CD8-positive, alpha-beta memory T cell (primary cell): ENCODE results near the gene MACC1. TPM values are rescaled to one million over a fixed set of nuclear protein-coding genes. Genes with fewer than 3 reads are reported as not detected.

Source experiments
- CTCF ChIA-PET: fragments of 350-600 bp; sonication (Branson Sonifier 250); formaldehyde crosslinking; loops from one replicate; lab custom pipeline; 2021; ENCODE audit warnings: antibody characterized with exemption; lab: Charles Lee
- POLR2A ChIA-PET: fragments of 350-600 bp; sonication (Branson Sonifier 250); formaldehyde crosslinking; loops from one replicate; lab custom pipeline; 2021; ENCODE audit warnings: antibody characterized with exemption; lab: Charles Lee
- DNase-seq, 5 donors: peaks; one replicate each; pipeline versions ENCODE4 v3.0.0 to v3.0.0-alpha.2; 2020 to 2022; ENCODE audit warnings: mixed read lengths in 1 of 5
- H3K27ac ChIP-seq: one replicate; pipeline ENCODE4 v1.7.0; 2013; ENCODE audit warnings: low read depth, mild to moderate bottlenecking, low read length, moderate library complexity
- H3K27me3 ChIP-seq: 2 replicates; pipeline ENCODE4 v1.7.0; 2013; ENCODE audit warnings: low read length, mild to moderate bottlenecking; ENCODE audit not compliant: insufficient read depth, poor library complexity, severe bottlenecking
- H3K36me3 ChIP-seq: 2 replicates; pipeline ENCODE4 v1.7.0; 2013; ENCODE audit warnings: mild to moderate bottlenecking, low read length, moderate library complexity; ENCODE audit not compliant: insufficient read depth
- H3K4me1 ChIP-seq: 2 replicates; pipeline ENCODE4 v1.7.0; 2013; ENCODE audit warnings: mild to moderate bottlenecking, low read length, moderate library complexity; ENCODE audit not compliant: insufficient read depth
- H3K4me3 ChIP-seq: 2 replicates; pipeline ENCODE4 v1.7.0; 2013; ENCODE audit warnings: mild to moderate bottlenecking, low read length
- H3K9me3 ChIP-seq: 2 replicates; pipeline ENCODE4 v1.7.0; 2013; ENCODE audit warnings: mild to moderate bottlenecking, low read length
- H3K27ac Mint-ChIP-seq, 8 donors: one replicate each; pipeline ENCODE4 v1.8.0; 2020 to 2021; ENCODE audit warnings: mixed read lengths in 8 of 8, mild to moderate bottlenecking in 6 of 8, inconsistent platforms in 3 of 8, moderate library complexity in 3 of 8
- H3K27me3 Mint-ChIP-seq, 2 donors: one replicate each; pipeline ENCODE4 v1.8.0; 2020 to 2021; ENCODE audit warnings: mixed read lengths in 2 of 2, mild to moderate bottlenecking in 1 of 2, moderate library complexity in 1 of 2
- H3K36me3 Mint-ChIP-seq, 3 donors: one replicate each; pipeline ENCODE4 v1.8.0; 2020 to 2021; ENCODE audit warnings: mixed read lengths in 3 of 3, inconsistent platforms in 1 of 3, mild to moderate bottlenecking in 1 of 3
- H3K4me1 Mint-ChIP-seq, 3 donors: one replicate each; pipeline ENCODE4 v1.8.0; 2020 to 2021; ENCODE audit warnings: mixed read lengths in 3 of 3, inconsistent platforms in 1 of 3, mild to moderate bottlenecking in 1 of 3
- H3K4me3 Mint-ChIP-seq, 7 donors: one replicate each; pipeline ENCODE4 v1.8.0; 2020 to 2021; ENCODE audit warnings: mixed read lengths in 7 of 7, mild to moderate bottlenecking in 6 of 7, moderate library complexity in 4 of 7, inconsistent platforms in 2 of 7
- H3K9me3 Mint-ChIP-seq, 5 donors: one replicate each; pipeline ENCODE4 v1.8.0; 2020 to 2022; ENCODE audit warnings: mixed read lengths in 5 of 5, mild to moderate bottlenecking in 3 of 5, moderate library complexity in 2 of 5, inconsistent platforms in 1 of 5
- polyA plus RNA-seq: library from polyadenylated mRNA; unstranded; fragments of 300-500 nt; fragmentation: Illumina TruSeq; gene quantifications from one replicate; pipeline ENCODE4 v1.2.3, GENCODE V29; 2021
- total RNA-seq, 2 experiments: library from RNA; stranded (reverse); gene quantifications; one replicate each; pipeline ENCODE4 v1.2.3, GENCODE V29; 2021

MACC1 gene
- total and polyA plus RNA-seq, 3 experiments from 2014 or later: 0.08 to 0.86 (median 0.37) TPM

DNA sequence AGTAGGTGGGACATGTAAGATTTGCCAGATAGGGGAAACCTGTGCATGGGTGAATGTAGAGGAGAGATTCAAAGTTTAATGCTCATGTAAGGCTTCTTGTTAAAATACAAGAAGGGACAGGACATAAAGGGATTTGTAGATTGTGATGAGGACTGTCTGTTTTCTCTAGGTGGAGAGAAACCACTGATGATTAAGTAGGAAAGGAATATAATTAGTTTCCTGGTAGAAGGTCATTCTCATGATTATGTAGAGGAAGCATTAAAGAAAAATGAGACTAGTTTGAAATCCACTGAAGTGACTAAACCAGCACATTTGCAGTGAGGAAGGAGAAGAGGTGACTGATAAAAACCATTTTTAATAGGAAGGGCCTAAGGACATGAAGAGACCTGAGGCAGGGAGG is 19.6 kb upstream of the MACC1 start:
- Mint-ChIP-seq H3K9me3 (no peaks in the 10 kb centered on the region), H3K4me3 (no peak overlapping the region), H3K27me3 (peaks cover 0 to 2% of the 10 kb centered on the region in 2 donors), H3K27ac (no peak overlapping the region), H3K4me1 (peaks cover 2 to 6% (median 5%) of the 10 kb centered on the region in 3 donors), H3K36me3 (no peaks in the 10 kb centered on the region)
- Histone ChIP-seq H3K36me3 (no peaks in the 10 kb centered on the region), H3K4me3 (no peak overlapping the region), H3K9me3 (no peaks in the 10 kb centered on the region), H3K27ac (no peak overlapping the region), H3K4me1 (no peaks in the 10 kb centered on the region), H3K27me3 (no peaks in the 10 kb centered on the region)
- ChIA-PET CTCF (no interaction called here), POLR2A (no interaction called here)
- DNase-seq: no peak

- H3K27ac ChIP-seq: no peak overlapping the region
- ChIA-PET CTCF (no interaction called here), POLR2A (no interaction called here)
- H3K4me3 ChIP-seq: no peak overlapping the region
- no peaks in the 10 kb centered on the region for H3K4me1 ChIP-seq
- H3K4me3 Mint-ChIP-seq: no peak overlapping the region
- H3K36me3 Mint-ChIP-seq: no peaks in the 10 kb centered on the region
- DNase-seq: no peak
- H3K4me1 Mint-ChIP-seq: peaks cover 2 to 6% (median 5%) of the 10 kb centered on the region in 3 donors
- no peaks in the 10 kb centered on the region for H3K27me3 ChIP-seq
- no peak overlapping the region for H3K27ac Mint-ChIP-seq
- H3K9me3 ChIP-seq: no peaks in the 10 kb centered on the region
- H3K36me3 ChIP-seq: no peaks in the 10 kb centered on the region
- no peaks in the 10 kb centered on the region for H3K9me3 Mint-ChIP-seq
- peaks cover 0 to 2% of the 10 kb centered on the region in 2 donors for H3K27me3 Mint-ChIP-seq
Observed at GRCh38 chr7:20236043-20236442, 18.9 kb upstream of the MACC1 start.

DNA sequence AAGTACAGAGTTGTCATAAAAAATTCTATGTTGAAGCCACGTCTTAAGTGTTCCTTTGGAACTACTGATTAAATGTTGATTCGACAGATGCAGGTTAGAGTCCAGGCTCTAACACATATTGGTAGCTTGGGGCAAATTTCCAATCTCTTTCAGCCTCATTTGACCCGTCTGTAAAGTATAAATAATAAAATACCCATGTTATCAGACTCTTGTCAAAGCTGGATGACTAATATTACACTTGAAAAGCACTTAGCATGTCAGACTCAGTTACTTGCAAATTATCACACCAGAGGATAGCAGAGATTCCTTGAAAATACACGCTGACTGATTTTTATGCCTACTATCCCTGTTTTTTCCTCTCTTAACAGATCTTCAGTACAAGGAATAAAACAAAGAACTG is 18.1 kb upstream of the MACC1 start:
- DNase-seq: no peak
- ChIA-PET CTCF (no interaction called here), POLR2A (no interaction called here)
- Histone ChIP-seq H3K4me1 (no peaks in the 10 kb centered on the region), H3K36me3 (no peaks in the 10 kb centered on the region), H3K27me3 (no peaks in the 10 kb centered on the region), H3K9me3 (no peaks in the 10 kb centered on the region), H3K27ac (no peak overlapping the region), H3K4me3 (no peak overlapping the region)
- H3K27ac Mint-ChIP-seq: no peak overlapping the region
- peaks cover 0 to 2% of the 10 kb centered on the region in 2 donors for H3K27me3 Mint-ChIP-seq
- H3K4me3 Mint-ChIP-seq: no peak overlapping the region
- no peaks in the 10 kb centered on the region for H3K36me3 Mint-ChIP-seq
- peaks cover 2 to 6% (median 5%) of the 10 kb centered on the region in 3 donors for H3K4me1 Mint-ChIP-seq
- no peaks in the 10 kb centered on the region for H3K9me3 Mint-ChIP-seq

DNA sequence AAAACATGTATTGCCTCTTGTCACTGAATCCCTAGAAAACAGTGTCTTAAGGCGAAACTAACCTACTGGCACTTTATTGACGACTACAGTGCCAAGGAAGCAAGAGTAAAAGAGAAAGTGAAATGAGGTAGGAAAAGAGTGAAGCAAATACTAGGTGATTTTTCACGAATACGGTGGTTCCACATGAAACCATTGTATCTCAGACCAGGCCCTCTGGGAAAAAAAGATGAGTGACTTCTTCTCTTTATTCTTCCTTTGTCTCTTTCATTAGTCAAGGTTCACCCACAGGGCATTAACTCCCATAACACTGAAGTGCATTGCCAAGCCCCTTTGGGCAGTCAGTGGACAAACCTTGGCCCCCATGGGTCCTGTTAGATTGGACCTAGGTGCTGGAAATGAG is 16.2 kb upstream of the MACC1 start:
- Histone ChIP-seq H3K36me3 (no peaks in the 10 kb centered on the region), H3K27ac (no peak overlapping the region), H3K27me3 (no peaks in the 10 kb centered on the region), H3K4me3 (no peak overlapping the region), H3K4me1 (no peaks in the 10 kb centered on the region), H3K9me3 (no peaks in the 10 kb centered on the region)
- no peak for DNase-seq
- H3K27ac Mint-ChIP-seq: no peak overlapping the region
- ChIA-PET POLR2A (no interaction called here), CTCF (no interaction called here)
- H3K36me3 Mint-ChIP-seq: no peaks in the 10 kb centered on the region
- peaks cover 0 to 2% (median under 1%) of the 10 kb centered on the region in 3 donors for H3K4me1 Mint-ChIP-seq
- H3K9me3 Mint-ChIP-seq: no peaks in the 10 kb centered on the region
- H3K4me3 Mint-ChIP-seq: no peak overlapping the region
- H3K27me3 Mint-ChIP-seq: peaks cover 0 to 2% of the 10 kb centered on the region in 2 donors

GRCh38 chr7:20232848-20233247 is 15.7 kb upstream of the MACC1 start:
- H3K36me3 Mint-ChIP-seq: no peaks in the 10 kb centered on the region

DNA sequence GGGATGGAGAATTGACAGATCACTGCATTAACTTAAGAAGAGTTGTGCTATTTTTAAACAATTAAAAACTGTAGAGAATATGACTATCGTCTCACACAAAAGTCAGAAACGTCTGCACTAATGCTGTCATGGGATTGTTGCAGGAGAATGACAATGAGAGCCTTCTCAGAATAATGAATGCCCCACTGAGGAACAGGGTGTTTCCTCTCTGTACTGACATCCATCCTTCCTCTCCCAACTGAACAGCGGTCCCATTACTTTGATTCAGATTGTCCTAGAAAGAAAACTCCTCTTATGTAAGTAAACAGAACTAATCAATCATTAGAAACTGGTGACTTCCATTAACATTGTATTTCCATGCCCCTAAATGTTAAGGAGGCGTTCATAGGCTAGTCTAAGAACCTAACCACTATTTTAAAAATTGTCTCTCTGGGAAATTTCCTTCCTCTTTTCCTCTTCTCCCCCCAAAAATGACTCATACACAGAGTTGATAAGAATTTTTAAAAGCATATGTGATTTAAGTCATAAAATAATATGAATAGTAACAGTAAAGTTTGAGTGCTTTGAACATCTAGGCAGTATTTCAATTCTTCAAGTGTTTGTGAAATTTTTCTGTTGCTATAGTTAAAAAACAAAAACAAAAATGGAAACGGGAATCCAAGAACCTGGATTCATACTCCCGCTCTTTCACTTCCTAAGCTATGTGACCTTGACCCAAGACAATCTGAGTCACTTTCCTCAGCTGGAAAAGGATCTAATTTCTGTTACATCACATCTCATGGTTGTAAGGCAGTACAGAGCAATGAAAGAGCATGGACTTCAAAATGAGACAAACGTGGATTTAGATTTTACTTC is 12.7 kb upstream of the MACC1 start:
- no peak overlapping the region for H3K4me3 Mint-ChIP-seq
- H3K4me3 ChIP-seq: no peak overlapping the region
- no peak overlapping the region for H3K27ac ChIP-seq
- no peaks in the 10 kb centered on the region for H3K9me3 ChIP-seq
- no peaks in the 10 kb centered on the region for H3K4me1 Mint-ChIP-seq
- H3K9me3 Mint-ChIP-seq: peaks cover 0 to 4% (median 2%) of the 10 kb centered on the region in 5 donors
- ChIA-PET CTCF (no interaction called here), POLR2A (no interaction called here)
- no peaks in the 10 kb centered on the region for H3K27me3 Mint-ChIP-seq
- no peaks in the 10 kb centered on the region for H3K36me3 ChIP-seq
- H3K27ac Mint-ChIP-seq: no peak overlapping the region
- H3K27me3 ChIP-seq: no peaks in the 10 kb centered on the region
- no peaks in the 10 kb centered on the region for H3K4me1 ChIP-seq
- no peak for DNase-seq
- H3K36me3 Mint-ChIP-seq: peaks cover 0 to 1% (median 0%) of the 10 kb centered on the region in 3 donors

More at GRCh38 chr7:20232848-20233247, 15.7 kb upstream of the MACC1 start:
- Histone ChIP-seq H3K27ac (no peak overlapping the region), H3K4me3 (no peak overlapping the region), H3K36me3 (no peaks in the 10 kb centered on the region), H3K9me3 (no peaks in the 10 kb centered on the region), H3K4me1 (no peaks in the 10 kb centered on the region), H3K27me3 (no peaks in the 10 kb centered on the region)
- no peaks in the 10 kb centered on the region for H3K4me1 Mint-ChIP-seq
- H3K9me3 Mint-ChIP-seq: no peaks in the 10 kb centered on the region
- no peak for DNase-seq
- ChIA-PET CTCF (no interaction called here), POLR2A (no interaction called here)
- peaks cover 0 to 2% of the 10 kb centered on the region in 2 donors for H3K27me3 Mint-ChIP-seq
- no peak overlapping the region for H3K4me3 Mint-ChIP-seq
- no peak overlapping the region for H3K27ac Mint-ChIP-seq

GRCh38 chr7:20229081-20229480 is 11.9 kb upstream of the MACC1 start:
- ChIA-PET CTCF (no interaction called here), POLR2A (no interaction called here)
- H3K4me3 ChIP-seq: no peak overlapping the region
- no peaks in the 10 kb centered on the region for H3K36me3 ChIP-seq
- no peaks in the 10 kb centered on the region for H3K27me3 ChIP-seq
- Mint-ChIP-seq H3K36me3 (peaks cover 0 to 2% (median 0%) of the 10 kb centered on the region in 3 donors), H3K9me3 (peaks cover 0 to 4% (median 2%) of the 10 kb centered on the region in 5 donors), H3K27ac (no peak overlapping the region), H3K27me3 (no peaks in the 10 kb centered on the region), H3K4me3 (no peak overlapping the region), H3K4me1 (no peaks in the 10 kb centered on the region)
- no peaks in the 10 kb centered on the region for H3K4me1 ChIP-seq
- H3K27ac ChIP-seq: no peak overlapping the region
- DNase-seq: no peak
- no peaks in the 10 kb centered on the region for H3K9me3 ChIP-seq

DNA sequence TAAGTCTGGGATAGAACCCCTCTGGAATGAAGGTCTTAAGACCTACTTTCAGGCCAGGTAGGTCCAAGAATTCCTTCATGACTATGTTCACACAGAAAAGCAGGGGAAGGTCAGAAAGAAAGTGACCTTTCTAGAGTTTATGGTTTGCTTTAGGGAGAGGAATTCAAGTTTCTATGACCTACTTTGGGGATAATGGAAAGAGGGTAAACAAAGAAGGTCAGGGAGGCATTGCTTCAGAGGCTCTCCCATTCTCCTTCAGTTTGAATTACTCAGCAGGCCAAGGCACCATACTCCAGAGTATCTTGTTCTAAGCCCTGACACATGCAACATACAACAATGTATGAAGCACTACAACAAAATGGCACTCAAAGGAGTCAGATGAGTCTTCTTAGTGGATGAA is 11.5 kb upstream of the MACC1 start:
- Histone ChIP-seq H3K36me3 (no peaks in the 10 kb centered on the region), H3K9me3 (no peaks in the 10 kb centered on the region), H3K27me3 (no peaks in the 10 kb centered on the region), H3K27ac (no peak overlapping the region), H3K4me1 (no peaks in the 10 kb centered on the region), H3K4me3 (no peak overlapping the region)
- Mint-ChIP-seq H3K36me3 (peaks cover 0 to 2% (median 0%) of the 10 kb centered on the region in 3 donors), H3K4me1 (no peaks in the 10 kb centered on the region), H3K4me3 (no peak overlapping the region), H3K27ac (no peak overlapping the region), H3K9me3 (peaks cover 0 to 4% (median 2%) of the 10 kb centered on the region in 5 donors), H3K27me3 (no peaks in the 10 kb centered on the region)
- POLR2A ChIA-PET: no interaction called here
- DNase-seq: no peak
- CTCF ChIA-PET: no interaction called here
